T-cell (primary cell): Measurements from ENCODE around the gene PLAAT3. TPM values are rescaled to one million over a fixed set of nuclear protein-coding genes. Genes with fewer than 3 reads are reported as not detected.
A peak's percentile ranks its signal among the peaks of the same experiment; 100 is the strongest.
"Not testable (repeated sequence)": the region's sequence is repeated elsewhere in the genome, so short reads cannot be mapped to it uniquely, and the experiment has no call there.

Experiments
- ATAC-seq, 4 experiments: fragments of 200-7000 bp in 3 of 4; fragments of 150-1000 bp in 1 of 4; cut with Tn5 transposase; replicated peaks in 1 of 4; 1 replicate in 3 of 4; 2 replicates in 1 of 4; pipeline ENCODE4 v1.10.0; 2021; ENCODE audit warnings: moderate library complexity in 3 of 4, mild to moderate bottlenecking in 2 of 4, moderate number of reproducible peaks in 1 of 4
- CTCF ChIA-PET, 2 donors: fragments of 300-600 bp; sonication (Branson Sonifier 250); formaldehyde crosslinking; loops; one replicate each; lab custom pipeline; 2022; ENCODE audit warnings: antibody characterized with exemption in 2 of 2; lab: Charles Lee
- POLR2A ChIA-PET, 2 donors: fragments of 300-600 bp; sonication (Branson Sonifier 250); formaldehyde crosslinking; loops; one replicate each; lab custom pipeline; 2022; ENCODE audit warnings: antibody characterized with exemption in 2 of 2; lab: Charles Lee
- DNase-seq, 35 experiments: peaks; one replicate each; pipeline versions ENCODE4 v3.0.0 to v3.0.0-alpha.2; 2013 to 2023
- H3K27ac ChIP-seq: one replicate; pipeline ENCODE4 v1.5.1; 2013; ENCODE audit warnings: low read length
- H3K27me3 ChIP-seq, 2 experiments: replicated peaks in 1 of 2; 1 replicate in 1 of 2; 2 replicates in 1 of 2; pipeline versions ENCODE4 v1.6.1 to v1.7.0; 2013; ENCODE audit warnings: low read length in 1 of 2, mixed read lengths in 1 of 2; ENCODE audit not compliant: control insufficient read depth in 2 of 2, insufficient read depth in 2 of 2; ENCODE audit errors: extremely low read depth in 1 of 2
- H3K36me3 ChIP-seq, 2 donors: 1 replicate in 1 of 2; 2 replicates in 1 of 2; pipeline versions ENCODE4 v1.6.1 to v1.7.0; 2013; ENCODE audit warnings: low read length in 1 of 2; ENCODE audit not compliant: control insufficient read depth in 2 of 2, insufficient read depth in 1 of 2; ENCODE audit errors: extremely low read depth in 1 of 2
- H3K4me1 ChIP-seq, 2 experiments: 1 replicate in 1 of 2; 2 replicates in 1 of 2; pipeline versions ENCODE4 v1.6.1 to v1.7.0; 2013; ENCODE audit warnings: low read length in 2 of 2, mixed read lengths in 1 of 2; ENCODE audit not compliant: insufficient read depth in 2 of 2, control insufficient read depth in 1 of 2; ENCODE audit errors: extremely low read depth in 1 of 2
- H3K4me3 ChIP-seq, 2 donors: 1 replicate in 1 of 2; 2 replicates in 1 of 2; pipeline versions ENCODE4 v1.5.1 to v1.7.0; 2013; ENCODE audit warnings: mild to moderate bottlenecking in 2 of 2, low read length in 1 of 2, moderate library complexity in 1 of 2; ENCODE audit not compliant: control insufficient read depth in 1 of 2; ENCODE audit errors: extremely low read depth in 1 of 2
- H3K9me3 ChIP-seq: 2 replicates; pipeline ENCODE4 v1.7.0; 2013
- H3K27ac Mint-ChIP-seq, 2 donors: one replicate each; pipeline ENCODE4 v1.8.0; 2020 to 2021; ENCODE audit warnings: mild to moderate bottlenecking in 2 of 2, mixed read lengths in 2 of 2
- H3K27me3 Mint-ChIP-seq, 2 donors: one replicate each; pipeline ENCODE4 v1.8.0; 2021 to 2022; ENCODE audit warnings: mixed read lengths in 2 of 2
- H3K36me3 Mint-ChIP-seq: one replicate; pipeline ENCODE4 v1.8.0; 2021; ENCODE audit warnings: mixed read lengths
- H3K4me1 Mint-ChIP-seq, 3 donors: one replicate each; pipeline ENCODE4 v1.8.0; 2020 to 2022; ENCODE audit warnings: mixed read lengths in 3 of 3, mild to moderate bottlenecking in 1 of 3
- H3K4me3 Mint-ChIP-seq, 3 donors: one replicate each; pipeline ENCODE4 v1.8.0; 2020 to 2022; ENCODE audit warnings: mild to moderate bottlenecking in 3 of 3, mixed read lengths in 3 of 3, moderate library complexity in 3 of 3
- H3K9me3 Mint-ChIP-seq, 3 donors: one replicate each; pipeline ENCODE4 v1.8.0; 2020 to 2022; ENCODE audit warnings: mixed read lengths in 3 of 3
- WGBS: methylation state at CpG from one replicate; pipeline ENCODE4 v1.1.5; 2013; ENCODE audit warnings: missing lambda C conversion rate; ENCODE audit not compliant: insufficient coverage; 5-methylcytosine and 5-hydroxymethylcytosine counted together
- total RNA-seq, 35 experiments: library from RNA in 6 of 35; stranded (reverse) in 6 of 35; fragments of 120-200 nt in 1 of 35; gene quantifications; one replicate each; pipeline versions ENCODE4 v1.2.1 to v1.2.4 and lab custom pipeline; 2013 to 2026

The PLAAT3 gene
- total RNA-seq, 5 donors from 2014 or later (not counting 1 experiment from before 2014, with no cell fraction given) = 3.7 to 10.0 (median 6.0) TPM

- H3K27ac Mint-ChIP-seq = peak overlapping the region; percentile 99
- H3K4me3 ChIP-seq = no peak overlapping the region
- DNase-seq (no peak), ATAC-seq (no peak)
- WGBS = 71% methylated on average over 5 of the region's 7 CpGs
- ChIA-PET POLR2A (interaction anchor here in 1 of 2 donors (0.9 to 1.0 kb wide), 2 partner anchors 16 to 21 kb away, joined by 3 to 4 read pairs; partner anchors contain the start of gene PLAAT4), CTCF (no interaction called here)
- H3K9me3 Mint-ChIP-seq = no peaks in the 10 kb centered on the region
- peaks cover 22 to 50% of the 10 kb centered on the region in 2 experiments for H3K4me1 ChIP-seq
- H3K36me3 ChIP-seq = no peaks in the 10 kb centered on the region
- no peaks in the 10 kb centered on the region for H3K36me3 Mint-ChIP-seq
- H3K27me3 ChIP-seq = no peaks in the 10 kb centered on the region
- no peaks in the 10 kb centered on the region for H3K9me3 ChIP-seq
- peak overlapping the region; percentile 81 for H3K27ac ChIP-seq
- peaks cover 61 to 74% (median 62%) of the 10 kb centered on the region in 3 donors for H3K4me1 Mint-ChIP-seq
- H3K4me3 Mint-ChIP-seq = peak overlapping the region; percentile 22 to 81 (median 39)
- H3K27me3 Mint-ChIP-seq = no peaks in the 10 kb centered on the region
These were observed 61.3 kb downstream of the PLAAT3 start for GRCh38 chr11:63552921-63553320.

DNA sequence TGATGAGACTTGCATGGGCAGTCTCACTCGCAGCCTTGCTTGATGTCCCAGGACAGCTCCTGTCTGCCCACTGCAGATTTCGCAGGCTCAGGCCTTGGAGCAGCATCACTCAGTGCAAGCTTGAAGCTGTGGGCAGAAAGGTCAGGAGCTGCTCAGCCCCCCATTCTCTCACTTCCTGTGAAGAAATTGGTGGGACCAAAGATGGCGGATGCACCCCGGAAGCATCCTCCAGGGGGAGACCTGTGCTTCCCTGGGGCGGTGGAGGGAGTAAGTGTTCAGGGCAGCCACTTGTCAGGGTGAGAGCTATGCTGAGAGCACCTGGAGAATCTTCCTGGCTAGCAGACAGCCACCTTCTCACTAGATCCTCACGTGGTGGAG, 62.4 kb downstream of the PLAAT3 start:
- Histone ChIP-seq H3K27ac (peak overlapping the region; percentile 81), H3K27me3 (no peaks in the 10 kb centered on the region), H3K4me1 (peaks cover 22 to 50% of the 10 kb centered on the region in 2 experiments), H3K4me3 (peak overlapping the region; percentile 46 to 53), H3K9me3 (no peaks in the 10 kb centered on the region), H3K36me3 (peaks cover 1 to 9% of the 10 kb centered on the region in 2 donors)
- DNase-seq (peak in 8 of 35 experiments; percentile 18 to 65 (median 29)), ATAC-seq (peak; percentile 13 to 38 (median 16))
- 67% methylated on average over 2 of the region's 6 CpGs for WGBS
- Mint-ChIP-seq H3K36me3 (peaks cover 7% of the 10 kb centered on the region), H3K9me3 (no peaks in the 10 kb centered on the region), H3K4me1 (peaks cover 57 to 77% (median 60%) of the 10 kb centered on the region in 3 donors), H3K4me3 (peak overlapping the region; percentile 77 to 82 (median 81)), H3K27ac (peak overlapping the region; percentile 99), H3K27me3 (no peaks in the 10 kb centered on the region)
- ChIA-PET POLR2A (interaction anchor here (0.6 to 1.6 kb wide), 5 partner anchors 12 to 130 kb away, joined by 3 to 7 read pairs (median 4); partner anchors contain the start of gene PLAAT4 (in 2 of the 2)), CTCF (interaction anchor here (0.9 to 2.0 kb wide), 4 partner anchors 14 to 87 kb away, joined by 3 to 10 read pairs (median 4); partner anchors contain the start of gene PLAAT4 (in 1 of the 2))

DNA sequence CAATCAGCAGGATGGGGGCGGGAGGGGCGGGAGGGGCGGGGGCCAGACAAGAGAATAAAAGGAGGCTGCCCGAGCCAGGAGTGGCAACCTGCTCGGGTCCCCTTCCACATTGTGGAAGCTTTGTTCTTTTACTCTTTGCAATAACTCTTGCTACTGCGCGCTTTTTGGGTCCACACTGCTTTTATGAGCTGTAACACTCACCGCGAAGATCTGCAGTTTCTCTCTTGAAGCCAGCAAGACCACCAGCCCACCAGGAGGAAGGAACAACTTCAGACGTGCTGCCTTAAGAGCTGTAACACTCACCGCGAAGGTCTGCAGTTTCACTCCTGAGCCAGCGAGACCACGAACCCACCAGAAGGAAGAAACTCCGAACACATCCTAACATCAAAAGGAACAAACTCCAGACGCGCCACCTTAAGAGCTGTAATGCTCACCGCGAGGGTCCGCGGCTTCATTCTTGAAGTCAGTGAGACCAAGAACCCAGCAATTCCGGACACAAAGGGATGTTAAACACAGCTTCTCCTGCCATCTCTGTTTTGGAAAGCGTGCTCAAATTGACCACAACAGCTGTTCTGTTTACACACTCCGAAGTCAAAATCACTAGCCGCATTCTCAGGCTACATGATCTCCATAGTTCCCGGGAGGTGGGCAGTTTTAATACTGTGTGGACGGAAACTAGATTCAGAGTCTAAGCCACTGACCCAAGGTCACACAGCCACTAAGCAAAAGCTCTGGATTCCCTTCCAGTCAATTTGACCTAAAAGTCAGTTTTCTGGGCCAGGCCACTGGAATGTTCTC, 62.9 kb downstream of the PLAAT3 start:
- Mint-ChIP-seq H3K36me3 (peaks cover 13% of the 10 kb centered on the region), H3K9me3 (no peaks in the 10 kb centered on the region), H3K27ac (peak overlapping the region; percentile 99), H3K4me1 (peaks cover 51 to 76% (median 57%) of the 10 kb centered on the region in 3 donors), H3K4me3 (peak overlapping the region; percentile 77 to 82 (median 81)), H3K27me3 (no peaks in the 10 kb centered on the region)
- H3K4me1 ChIP-seq = peaks cover 21 to 50% of the 10 kb centered on the region in 2 experiments
- peaks cover 5 to 15% of the 10 kb centered on the region in 2 donors for H3K36me3 ChIP-seq
- CTCF ChIA-PET = interaction anchor here (0.6 to 2.0 kb wide), 6 partner anchors 13 to 88 kb away, joined by 3 to 10 read pairs (median 4); partner anchors contain the start of gene PLAAT4 (in 1 of the 2)
- H3K4me3 ChIP-seq = peak overlapping the region; percentile 46 to 53
- peak overlapping the region; percentile 81 for H3K27ac ChIP-seq
- no peaks in the 10 kb centered on the region for H3K9me3 ChIP-seq
- ATAC-seq = peak in 3 of 4 experiments; percentile 5 to 25 (median 21)
- POLR2A ChIA-PET = interaction anchor here (0.6 to 1.6 kb wide), 4 partner anchors 13 to 78 kb away, joined by 3 to 7 read pairs (median 4); partner anchors contain the start of gene PLAAT4 (in 2 of the 2)
- peak in 10 of 35 experiments; percentile 25 to 55 (median 36) for DNase-seq
- WGBS = 13% methylated on average over 20 of the region's 27 CpGs
- no peaks in the 10 kb centered on the region for H3K27me3 ChIP-seq

- Histone ChIP-seq H3K4me1 (peaks cover 17 to 50% of the 10 kb centered on the region in 2 experiments), H3K36me3 (peaks cover 5 to 24% of the 10 kb centered on the region in 2 donors)
- H3K9me3 ChIP-seq, H3K27ac ChIP-seq, H3K4me3 ChIP-seq, H3K27me3 ChIP-seq, H3K27me3 Mint-ChIP-seq, DNase-seq, H3K9me3 Mint-ChIP-seq, ATAC-seq: not testable (repeated sequence)
- Mint-ChIP-seq H3K27ac (peak overlapping the region in 1 of 2 donors; percentile 99), H3K4me3 (peak overlapping the region in 1 of 3 donors; percentile 81), H3K36me3 (peaks cover 21% of the 10 kb centered on the region), H3K4me1 (peaks cover 41 to 71% (median 48%) of the 10 kb centered on the region in 3 donors)
- CTCF ChIA-PET = interaction anchor here in 1 of 2 donors (1.2 kb wide), 1 partner anchor 15 kb away, joined by 3 read pairs; no protein-coding TSS in a partner anchor
- POLR2A ChIA-PET = interaction anchor here in 1 of 2 donors (0.6 kb wide), 1 partner anchor 18 kb away, joined by 3 read pairs; no protein-coding TSS in a partner anchor
- WGBS = 94% methylated on average over 23 of the region's 31 CpGs
These were observed 64.0 kb downstream of the PLAAT3 start for GRCh38 chr11:63550156-63550700.

DNA sequence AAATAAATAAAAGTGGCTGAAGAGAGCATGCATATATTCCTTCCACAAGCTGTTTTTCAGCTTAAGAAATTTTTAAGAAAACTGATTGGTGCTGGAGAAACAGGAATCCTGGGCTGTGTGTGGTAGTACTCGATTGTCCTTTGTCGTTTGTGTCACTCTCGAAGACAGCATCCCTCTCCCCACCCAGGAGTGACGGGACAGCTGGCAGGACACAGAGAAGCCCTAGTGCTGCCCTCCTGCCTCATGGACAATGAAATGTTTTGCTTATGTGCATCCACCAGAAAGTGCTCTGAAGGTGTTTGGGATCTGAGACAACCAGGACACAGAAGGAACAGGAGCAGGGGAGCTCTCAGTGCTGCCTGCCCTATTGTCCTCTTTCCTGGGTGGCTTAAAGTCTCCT, 64.8 kb downstream of the PLAAT3 start:
- Mint-ChIP-seq H3K27ac (peak overlapping the region; percentile 75 to 79), H3K4me3 (peak overlapping the region in 1 of 3 donors; percentile 49), H3K27me3 (no peaks in the 10 kb centered on the region), H3K9me3 (no peaks in the 10 kb centered on the region), H3K4me1 (peaks cover 38 to 64% (median 44%) of the 10 kb centered on the region in 3 donors), H3K36me3 (peaks cover 27% of the 10 kb centered on the region)
- Histone ChIP-seq H3K4me1 (peaks cover 13 to 44% of the 10 kb centered on the region in 2 experiments), H3K9me3 (no peaks in the 10 kb centered on the region), H3K27ac (no peak overlapping the region), H3K4me3 (no peak overlapping the region), H3K27me3 (no peaks in the 10 kb centered on the region), H3K36me3 (peaks cover 8 to 32% of the 10 kb centered on the region in 2 donors)
- no peak for DNase-seq
- ChIA-PET POLR2A (no interaction called here), CTCF (no interaction called here)
- no CpG with 5 or more reads among the region's 4 CpGs for WGBS
- ATAC-seq = no peak

GRCh38 chr11:63548178-63548577, 66.1 kb downstream of the PLAAT3 start:
- no peak for ATAC-seq
- no peak overlapping the region for H3K4me3 Mint-ChIP-seq
- H3K27me3 Mint-ChIP-seq = no peaks in the 10 kb centered on the region
- H3K9me3 Mint-ChIP-seq = no peaks in the 10 kb centered on the region
- WGBS = 96% methylated on average over 4 of the region's 4 CpGs
- Histone ChIP-seq H3K27ac (peak overlapping the region; percentile 24), H3K36me3 (peaks cover 8 to 44% of the 10 kb centered on the region in 2 donors), H3K4me1 (peaks cover 9 to 34% of the 10 kb centered on the region in 2 experiments), H3K9me3 (no peaks in the 10 kb centered on the region), H3K27me3 (no peaks in the 10 kb centered on the region), H3K4me3 (no peak overlapping the region)
- POLR2A ChIA-PET = no interaction called here
- H3K36me3 Mint-ChIP-seq = peaks cover 38% of the 10 kb centered on the region
- peaks cover 37 to 60% (median 44%) of the 10 kb centered on the region in 3 donors for H3K4me1 Mint-ChIP-seq
- peak overlapping the region; percentile 5 to 60 for H3K27ac Mint-ChIP-seq
- no peak for DNase-seq
- CTCF ChIA-PET = no interaction called here
